ENCODE data around the gene SNX3.
"Not testable (repeated sequence)": the region's sequence is repeated elsewhere in the genome, so short reads cannot be mapped to it uniquely, and the experiment has no call there.

Gene SNX3

GRCh38 chr6:108268845-108269244 is 8.0 kb upstream of the SNX3 start:
- DNase-seq (ENCODE audit: low read depth, low spot score), result no peak
- no peak overlapping the region for H3K27ac ChIP-seq

GRCh38 chr6:108263371-108263770 is 2.5 kb upstream of the SNX3 start:
- DNase-seq (ENCODE audit: low read depth, low spot score), result no peak
- H3K27ac ChIP-seq, result no peak overlapping the region

- peak overlapping the region; percentile 84 for H3K27ac ChIP-seq
- no peak for DNase-seq (ENCODE audit: low read depth, low spot score)
These were observed 573 bp downstream of the SNX3 start for GRCh38 chr6:108260126-108260808.

GRCh38 chr6:108254433-108255410 is 6.1 kb downstream of the SNX3 start:
- H3K27ac ChIP-seq, result no peak overlapping the region

GRCh38 chr6:108253241-108253640 is 7.6 kb downstream of the SNX3 start:
- DNase-seq (ENCODE audit: low read depth, low spot score), result no peak
- no peak overlapping the region for H3K27ac ChIP-seq

More at GRCh38 chr6:108254433-108255410, 6.1 kb downstream of the SNX3 start:
- DNase-seq (ENCODE audit: low read depth, low spot score), result no peak

GRCh38 chr6:108252055-108252454 is 8.8 kb downstream of the SNX3 start:
- no peak for DNase-seq (ENCODE audit: low read depth, low spot score)
- H3K27ac ChIP-seq, result no peak overlapping the region

- DNase-seq (ENCODE audit: low read depth, low spot score), result no peak
- H3K27ac ChIP-seq, result no peak overlapping the region
These were observed 9.6 kb downstream of the SNX3 start for GRCh38 chr6:108251252-108251651.

- no peak overlapping the region for H3K27ac ChIP-seq
- no peak for DNase-seq (ENCODE audit: low read depth, low spot score)
These were observed 10.5 kb downstream of the SNX3 start for GRCh38 chr6:108250240-108250866.

GRCh38 chr6:108247965-108248536 is 12.8 kb downstream of the SNX3 start:
- H3K27ac ChIP-seq, result no peak overlapping the region
- DNase-seq (ENCODE audit: low read depth, low spot score), result no peak

GRCh38 chr6:108245095-108245494 is 15.7 kb downstream of the SNX3 start:
- not testable (repeated sequence) for DNase-seq (ENCODE audit: low read depth, low spot score); H3K27ac ChIP-seq

GRCh38 chr6:108243836-108244235 is 17.0 kb downstream of the SNX3 start:
- no peak for DNase-seq (ENCODE audit: low read depth, low spot score)

GRCh38 chr6:108242721-108243120 is 18.1 kb downstream of the SNX3 start:
- DNase-seq (ENCODE audit: low read depth, low spot score), result no peak
- no peak overlapping the region for H3K27ac ChIP-seq

More at GRCh38 chr6:108243836-108244235, 17.0 kb downstream of the SNX3 start:
- no peak overlapping the region for H3K27ac ChIP-seq

GRCh38 chr6:108242259-108242658 is 18.6 kb downstream of the SNX3 start:
- no peak for DNase-seq (ENCODE audit: low read depth, low spot score)
- no peak overlapping the region for H3K27ac ChIP-seq

- DNase-seq (ENCODE audit: low read depth, low spot score), result no peak
- H3K27ac ChIP-seq, result no peak overlapping the region
These were observed 22.5 kb downstream of the SNX3 start for GRCh38 chr6:108238322-108238721.

GRCh38 chr6:108236791-108237190 is 24.0 kb downstream of the SNX3 start:
- no peak overlapping the region for H3K27ac ChIP-seq
- DNase-seq (ENCODE audit: low read depth, low spot score), result no peak

- H3K27ac ChIP-seq, result no peak overlapping the region
- no peak for DNase-seq (ENCODE audit: low read depth, low spot score)
These were observed 25.7 kb downstream of the SNX3 start for GRCh38 chr6:108235127-108235526.

- H3K27ac ChIP-seq, result no peak overlapping the region
- DNase-seq (ENCODE audit: low read depth, low spot score), result no peak
These were observed 32.4 kb downstream of the SNX3 start for GRCh38 chr6:108228416-108228815.

GRCh38 chr6:108227290-108227689 is 33.5 kb downstream of the SNX3 start:
- no peak for DNase-seq (ENCODE audit: low read depth, low spot score)

GRCh38 chr6:108222504-108222903 is 38.3 kb downstream of the SNX3 start:
- no peak for DNase-seq (ENCODE audit: low read depth, low spot score)
- no peak overlapping the region for H3K27ac ChIP-seq

More at GRCh38 chr6:108227290-108227689, 33.5 kb downstream of the SNX3 start:
- no peak overlapping the region for H3K27ac ChIP-seq

GRCh38 chr6:108222064-108222463 is 38.8 kb downstream of the SNX3 start:
- DNase-seq (ENCODE audit: low read depth, low spot score), result no peak
- no peak overlapping the region for H3K27ac ChIP-seq
